ENCODE results near the gene UMPS.

UMPS gene

GRCh38 chr3:124730129-124730940 is at the start of gene UMPS:
Gene UMPS, plus strand, starts transcription at chr3:124730452. Its CDS starts 20 bp downstream, at chr3:124730472.
- DNase-seq (ENCODE audit: extremely low read depth, low read depth), result peak; percentile 46
- no peak for TF ChIP-seq CTCF (IDR thresholded peaks at IDR 0.05; ENCODE audit: low read depth, low read length)

GRCh38 chr3:124680521-124680920 is 49.7 kb upstream of the UMPS start:
- no peak for DNase-seq (ENCODE audit: extremely low read depth, low read depth)
- TF ChIP-seq CTCF (IDR thresholded peaks at IDR 0.05; ENCODE audit: low read depth, low read length), result no peak

GRCh38 chr3:124682263-124682662 is 48.0 kb upstream of the UMPS start:
- DNase-seq (ENCODE audit: extremely low read depth, low read depth), result no peak
- no peak for TF ChIP-seq CTCF (IDR thresholded peaks at IDR 0.05; ENCODE audit: low read depth, low read length)

- TF ChIP-seq CTCF (IDR thresholded peaks at IDR 0.05; ENCODE audit: low read depth, low read length), result no peak
- DNase-seq (ENCODE audit: extremely low read depth, low read depth), result no peak
These were observed 45.8 kb upstream of the UMPS start for GRCh38 chr3:124684459-124684858.

GRCh38 chr3:124685067-124685466 is 45.2 kb upstream of the UMPS start:
- DNase-seq (ENCODE audit: extremely low read depth, low read depth), result no peak

GRCh38 chr3:124685481-124685880 is 44.8 kb upstream of the UMPS start:
- TF ChIP-seq CTCF (IDR thresholded peaks at IDR 0.05; ENCODE audit: low read depth, low read length), result no peak
- DNase-seq (ENCODE audit: extremely low read depth, low read depth), result no peak

More at GRCh38 chr3:124685067-124685466, 45.2 kb upstream of the UMPS start:
- TF ChIP-seq CTCF (IDR thresholded peaks at IDR 0.05; ENCODE audit: low read depth, low read length), result no peak

- no peak for TF ChIP-seq CTCF (IDR thresholded peaks at IDR 0.05; ENCODE audit: low read depth, low read length)
- DNase-seq (ENCODE audit: extremely low read depth, low read depth), result no peak
These were observed 44.1 kb upstream of the UMPS start for GRCh38 chr3:124686028-124686670.
